Neuron (in vitro differentiated cells): ENCODE results near the gene GALT.

Experiments
- H2AFZ ChIP-seq: one replicate; pipeline ENCODE4 v1.6.1; 2013; ENCODE audit warnings: low read depth, mild to moderate bottlenecking, inconsistent platforms, low read length, moderate library complexity
- H3K27me3 ChIP-seq: one replicate; pipeline ENCODE4 v1.6.1; 2013; ENCODE audit warnings: low read length; ENCODE audit not compliant: insufficient read depth
- H3K36me3 ChIP-seq: one replicate; pipeline ENCODE4 v1.6.1; 2013; ENCODE audit warnings: low read length; ENCODE audit not compliant: insufficient read depth
- H3K4me1 ChIP-seq: one replicate; pipeline ENCODE4 v1.6.1; 2013; ENCODE audit warnings: low read length; ENCODE audit not compliant: insufficient read depth
- H3K4me3 ChIP-seq: 2 replicates; pipeline ENCODE4 v1.5.1; 2013; ENCODE audit warnings: mild to moderate bottlenecking, low read length, moderate library complexity
- H3K9me3 ChIP-seq: one replicate; pipeline ENCODE4 v1.6.1; 2013; ENCODE audit warnings: low read length

GALT gene

GRCh38 chr9:34650816-34651215 lies 4.3 kb downstream of the GALT start:
- Histone ChIP-seq H3K9me3 (no peaks in the 10 kb centered on the region), H3K4me3 (no peak overlapping the region), H3K4me1 (peaks cover 47% of the 10 kb centered on the region), H3K27me3 (no peaks in the 10 kb centered on the region), H3K36me3 (peaks cover 13% of the 10 kb centered on the region), H2AFZ (no peak overlapping the region)

- Histone ChIP-seq H3K9me3 (no peaks in the 10 kb centered on the region), H2AFZ (no peak overlapping the region), H3K27me3 (no peaks in the 10 kb centered on the region), H3K4me3 (peak overlapping the region; percentile 51), H3K4me1 (peaks cover 43% of the 10 kb centered on the region), H3K36me3 (peaks cover 13% of the 10 kb centered on the region)
Measured at GRCh38 chr9:34651321-34651720, 4.8 kb downstream of the GALT start.

- no peak within 1 kb of the TSS for H2AFZ ChIP-seq
- peak within 1 kb of the TSS; percentile 51 for H3K4me3 ChIP-seq
- peaks cover 13% of the 10 kb centered on the region for H3K36me3 ChIP-seq
- peaks cover 42% of the 10 kb centered on the region for H3K4me1 ChIP-seq
- no peaks in the 10 kb centered on the region for H3K27me3 ChIP-seq
- H3K9me3 ChIP-seq, result no peaks in the 10 kb centered on the region
Measured at GRCh38 chr9:34651876-34652601, 5.6 kb downstream of the GALT start, which contains the start of gene IL11RA. TSS of gene IL11RA (plus strand) at chr9:34652185. CDS start at chr9:34655218, 3,033 bp downstream.

GRCh38 chr9:34652602-34653000 lies 6.1 kb downstream of the GALT start:
- Histone ChIP-seq H3K27me3 (no peaks in the 10 kb centered on the region), H3K4me3 (peak overlapping the region; percentile 51), H3K4me1 (peaks cover 37% of the 10 kb centered on the region), H3K36me3 (peaks cover 13% of the 10 kb centered on the region), H2AFZ (no peak overlapping the region), H3K9me3 (no peaks in the 10 kb centered on the region)

GRCh38 chr9:34653151-34654072 lies 6.9 kb downstream of the GALT start:
- peaks cover 12% of the 10 kb centered on the region for H3K36me3 ChIP-seq
- H2AFZ ChIP-seq, result no peak overlapping the region
- H3K4me1 ChIP-seq, result peaks cover 32% of the 10 kb centered on the region
- H3K4me3 ChIP-seq, result no peak overlapping the region
- no peaks in the 10 kb centered on the region for H3K9me3 ChIP-seq
- no peaks in the 10 kb centered on the region for H3K27me3 ChIP-seq

GRCh38 chr9:34654323-34655051 lies 8.0 kb downstream of the GALT start:
- H3K9me3 ChIP-seq, result no peaks in the 10 kb centered on the region
- H3K27me3 ChIP-seq, result no peaks in the 10 kb centered on the region
- no peak overlapping the region for H2AFZ ChIP-seq
- peaks cover 3% of the 10 kb centered on the region for H3K36me3 ChIP-seq
- peaks cover 32% of the 10 kb centered on the region for H3K4me1 ChIP-seq
- H3K4me3 ChIP-seq, result no peak overlapping the region

GRCh38 chr9:34655394-34655793 lies 8.9 kb downstream of the GALT start:
- Histone ChIP-seq H3K27me3 (no peaks in the 10 kb centered on the region), H3K4me1 (peaks cover 32% of the 10 kb centered on the region), H3K36me3 (no peaks in the 10 kb centered on the region), H2AFZ (no peak overlapping the region), H3K9me3 (no peaks in the 10 kb centered on the region), H3K4me3 (no peak overlapping the region)

- no peak overlapping the region for H3K4me3 ChIP-seq
- peaks cover 20% of the 10 kb centered on the region for H3K4me1 ChIP-seq
- H3K36me3 ChIP-seq, result no peaks in the 10 kb centered on the region
- H3K9me3 ChIP-seq, result no peaks in the 10 kb centered on the region
- no peaks in the 10 kb centered on the region for H3K27me3 ChIP-seq
- H2AFZ ChIP-seq, result no peak overlapping the region
Measured at GRCh38 chr9:34656992-34657391, 10.5 kb downstream of the GALT start.

GRCh38 chr9:34658461-34658860 lies 12.0 kb downstream of the GALT start:
- Histone ChIP-seq H3K36me3 (no peaks in the 10 kb centered on the region), H2AFZ (no peak overlapping the region), H3K27me3 (no peaks in the 10 kb centered on the region), H3K4me1 (peaks cover 7% of the 10 kb centered on the region), H3K4me3 (no peak overlapping the region), H3K9me3 (no peaks in the 10 kb centered on the region)

- no peak overlapping the region for H2AFZ ChIP-seq
- no peaks in the 10 kb centered on the region for H3K9me3 ChIP-seq
- no peaks in the 10 kb centered on the region for H3K36me3 ChIP-seq
- H3K27me3 ChIP-seq, result no peaks in the 10 kb centered on the region
- H3K4me1 ChIP-seq, result peaks cover under 1% of the 10 kb centered on the region
- no peak overlapping the region for H3K4me3 ChIP-seq
Measured at GRCh38 chr9:34659592-34660253, 13.2 kb downstream of the GALT start.

GRCh38 chr9:34662526-34663302 lies 16.2 kb downstream of the GALT start, which contains the start of gene CCL27:
TSS of gene CCL27 (minus strand) at chr9:34662657. CDS start at chr9:34662633, 24 bp downstream.
- no peak within 1 kb of the TSS for H2AFZ ChIP-seq
- no peak within 1 kb of the TSS for H3K4me3 ChIP-seq
- H3K27me3 ChIP-seq, result no peaks in the 10 kb centered on the region
- no peaks in the 10 kb centered on the region for H3K36me3 ChIP-seq
- no peaks in the 10 kb centered on the region for H3K9me3 ChIP-seq
- H3K4me1 ChIP-seq, result peaks cover 7% of the 10 kb centered on the region

- Histone ChIP-seq H3K36me3 (no peaks in the 10 kb centered on the region), H2AFZ (no peak overlapping the region), H3K27me3 (no peaks in the 10 kb centered on the region), H3K9me3 (no peaks in the 10 kb centered on the region), H3K4me3 (no peak overlapping the region), H3K4me1 (peaks cover 7% of the 10 kb centered on the region)
Measured at GRCh38 chr9:34663303-34663605, 16.8 kb downstream of the GALT start.
